IMR-90 (cell line): ENCODE data around the gene DCST2. TPM values are rescaled to one million over a fixed set of nuclear protein-coding genes. Genes with fewer than 3 reads are reported as not detected.

Experiments used
- ATAC-seq: fragments of 200-7000 bp; cut with Tn5 transposase; 2 replicates; pipeline ENCODE4 v1.9.1; 2020; ENCODE audit warnings: low read depth, mild to moderate bottlenecking, moderate library complexity
- BruUV-seq: library from RNA; stranded (reverse); fragments of 400-500 nt; replicated peaks from 2 replicates; lab custom pipeline; 2021; lab: Mats Ljungman, UMichigan
- CTCF ChIA-PET: fragments of 300-600 bp; formaldehyde crosslinking; extraction: SDS; loops from one replicate; lab custom pipeline; 2021; ENCODE audit warnings: antibody characterized with exemption; lab: Yijun Ruan, JAX
- POLR2A ChIA-PET: fragments of 300-600 bp; sonication (Branson Sonifier 250); formaldehyde crosslinking; loops from one replicate; lab custom pipeline; 2022; ENCODE audit warnings: antibody characterized with exemption; ENCODE audit not compliant: unreplicated experiment; lab: Charles Lee
- DNase-seq: peaks from one replicate; pipeline ENCODE4 v3.0.0; 2013
- H2AFZ ChIP-seq: replicated peaks from 2 replicates; pipeline ENCODE3; 2013; ENCODE audit warnings: low read length, mild to moderate bottlenecking; ENCODE audit not compliant: poor library complexity
- H2AK5ac ChIP-seq: 2 replicates; pipeline ENCODE4 v1.6.1; 2013; ENCODE audit warnings: low read depth, low read length, inconsistent platforms
- H2AK9ac ChIP-seq: replicated peaks from 2 replicates; pipeline ENCODE3; 2013; ENCODE audit warnings: mild to moderate bottlenecking, low read depth, low read length, moderate library complexity; ENCODE audit not compliant: poor library complexity
- H2BK120ac ChIP-seq: 2 replicates; pipeline ENCODE4 v1.6.1; 2013; ENCODE audit warnings: low read depth, low read length, inconsistent platforms
- H2BK15ac ChIP-seq: 3 replicates; pipeline ENCODE4 v1.6.1; 2013; ENCODE audit warnings: low read depth, low read length, inconsistent platforms
- H2BK20ac ChIP-seq: 2 replicates; pipeline ENCODE4 v1.6.1; 2013; ENCODE audit warnings: low read depth, mild to moderate bottlenecking, inconsistent platforms, low read length, moderate library complexity
- H2BK5ac ChIP-seq: 2 replicates; pipeline ENCODE4 v1.6.1; 2013; ENCODE audit warnings: mild to moderate bottlenecking, low read depth, low read length, inconsistent platforms; ENCODE audit not compliant: poor library complexity, severe bottlenecking
- H3K14ac ChIP-seq: replicated peaks from 2 replicates; pipeline ENCODE4 v1.6.1; 2013; ENCODE audit warnings: low read depth, low read length, inconsistent platforms
- H3K18ac ChIP-seq: 2 replicates; pipeline ENCODE4 v1.6.1; 2013; ENCODE audit warnings: low read depth, low read length, control low read depth
- H3K23ac ChIP-seq: 2 replicates; pipeline ENCODE4 v1.6.1; 2013; ENCODE audit warnings: low read depth, low read length, inconsistent platforms
- H3K27ac ChIP-seq: 2 replicates; pipeline ENCODE4 v1.5.1; 2013; ENCODE audit warnings: mild to moderate bottlenecking, control low read depth, low read length; ENCODE audit not compliant: insufficient read depth
- H3K27me3 ChIP-seq: 2 replicates; pipeline ENCODE4 v1.6.1; 2013; ENCODE audit warnings: low read length; ENCODE audit not compliant: control insufficient read depth, insufficient read depth
- H3K36me3 ChIP-seq: 2 replicates; pipeline ENCODE4 v1.6.1; 2013; ENCODE audit warnings: low read length, mixed read lengths; ENCODE audit not compliant: control insufficient read depth, insufficient read depth
- H3K4ac ChIP-seq: 2 replicates; pipeline ENCODE4 v1.6.1; 2013; ENCODE audit warnings: low read depth, low read length, inconsistent platforms
- H3K4me1 ChIP-seq: 2 replicates; pipeline ENCODE4 v1.6.1; 2013; ENCODE audit warnings: low read length, mixed read lengths; ENCODE audit not compliant: control insufficient read depth, insufficient read depth
- H3K4me2 ChIP-seq: 2 replicates; pipeline ENCODE4 v1.6.1; 2013; ENCODE audit warnings: low read depth, mild to moderate bottlenecking, control low read depth, low read length, moderate library complexity
- H3K4me3 ChIP-seq: 2 replicates; pipeline ENCODE4 v1.5.1; 2013; ENCODE audit warnings: low read depth, mild to moderate bottlenecking, control low read depth, low read length, moderate library complexity; ENCODE audit not compliant: insufficient read depth
- H3K56ac ChIP-seq: 2 replicates; pipeline ENCODE4 v1.6.1; 2013; ENCODE audit warnings: low read length, inconsistent platforms; ENCODE audit not compliant: insufficient read depth; ENCODE audit errors: extremely low read depth
- H3K79me1 ChIP-seq, 2 experiments: 2 replicates each; pipeline ENCODE4 v1.6.1; 2013; ENCODE audit warnings: low read length in 2 of 2, inconsistent platforms in 1 of 2, low read depth in 1 of 2
- H3K9ac ChIP-seq: 2 replicates; pipeline ENCODE4 v1.6.1; 2013; ENCODE audit warnings: low read depth, low read length, control low read depth
- H3K9me1 ChIP-seq: 2 replicates; pipeline ENCODE4 v1.6.1; 2013; ENCODE audit warnings: low read length, inconsistent platforms; ENCODE audit not compliant: insufficient read depth
- H3K9me3 ChIP-seq: 2 replicates; pipeline ENCODE4 v1.6.1; 2013; ENCODE audit warnings: low read length; ENCODE audit not compliant: control insufficient read depth, insufficient read depth
- H4K20me1 ChIP-seq: 2 replicates; pipeline ENCODE4 v1.6.1; 2013; ENCODE audit warnings: low read length, inconsistent platforms; ENCODE audit not compliant: insufficient read depth
- H4K5ac ChIP-seq: 2 replicates; pipeline ENCODE4 v1.6.1; 2013; ENCODE audit warnings: mild to moderate bottlenecking, low read depth, low read length, control low read depth
- H4K8ac ChIP-seq, 2 experiments: 2 replicates each; pipeline ENCODE4 v1.6.1; 2013; ENCODE audit warnings: low read depth in 2 of 2, low read length in 2 of 2, control low read depth in 1 of 2, inconsistent platforms in 1 of 2
- H4K91ac ChIP-seq: 2 replicates; pipeline ENCODE4 v1.6.1; 2013; ENCODE audit warnings: low read depth, low read length, inconsistent platforms; ENCODE audit not compliant: insufficient read depth
- BHLHE40 ChIP-seq: fragments of 150-350 bp; IDR thresholded peaks from 2 replicates; pipeline ENCODE4 v1.6.1; 2016; ENCODE audit warnings: mild to moderate bottlenecking, low read depth, low read length
- CEBPB ChIP-seq: IDR thresholded peaks from 2 replicates; pipeline ENCODE4 v1.6.1; 2012; ENCODE audit warnings: low read depth, low read length, improper control_type of control experiment
- CHD1 ChIP-seq: IDR thresholded peaks from 2 replicates; pipeline ENCODE4 v1.6.1; 2012; ENCODE audit warnings: low read depth, low read length, improper control_type of control experiment
- ELK1 ChIP-seq: fragments of 150-350 bp; IDR thresholded peaks from 2 replicates; pipeline ENCODE4 v1.6.1; 2016; ENCODE audit warnings: low read depth, mild to moderate bottlenecking, low read length, moderate library complexity, borderline replicate concordance
- FOS ChIP-seq: fragments of 150-350 bp; IDR thresholded peaks from 2 replicates; pipeline ENCODE4 v1.6.1; 2016; ENCODE audit warnings: low read depth, low read length
- MAFK ChIP-seq: IDR thresholded peaks from 2 replicates; pipeline ENCODE4 v1.6.1; 2012; ENCODE audit warnings: low read depth, low read length, improper control_type of control experiment
- MAZ ChIP-seq: IDR thresholded peaks from 2 replicates; pipeline ENCODE4 v1.6.1; 2012; ENCODE audit warnings: low read depth, mild to moderate bottlenecking, low read length, improper control_type of control experiment, moderate library complexity, borderline replicate concordance
- MXI1 ChIP-seq: IDR thresholded peaks from 2 replicates; pipeline ENCODE4 v1.6.1; 2012; ENCODE audit warnings: low read depth, mild to moderate bottlenecking, low read length, moderate library complexity, borderline replicate concordance
- POLR2A ChIP-seq: IDR thresholded peaks from 2 replicates; pipeline ENCODE4 v1.6.1; 2012; ENCODE audit warnings: mild to moderate bottlenecking, low read depth, low read length
- RCOR1 ChIP-seq: IDR thresholded peaks from 2 replicates; pipeline ENCODE4 v1.6.1; 2012; ENCODE audit warnings: mild to moderate bottlenecking, low read length, improper control_type of control experiment; ENCODE audit not compliant: insufficient replicate concordance
- RFX5 ChIP-seq: IDR thresholded peaks from 2 replicates; pipeline ENCODE4 v1.8.0; 2012; ENCODE audit warnings: low read depth, mild to moderate bottlenecking, low read length, moderate library complexity
- SMC3 ChIP-seq: fragments of 150-350 bp; IDR thresholded peaks from 2 replicates; pipeline ENCODE4 v1.6.1; 2016; ENCODE audit warnings: low read depth, mild to moderate bottlenecking, antibody characterized with exemption, low read length, moderate library complexity
- USF2 ChIP-seq: fragments of 150-350 bp; IDR thresholded peaks from 2 replicates; pipeline ENCODE4 v1.6.1; 2017; ENCODE audit warnings: mild to moderate bottlenecking, antibody characterized with exemption, low read length, low read depth
- whole genome bisulfite sequencing, 2 experiments: methylation state at CpG; one replicate each; pipeline versions ENCODE4 v1.1.5 to v1.1.7; 2013; ENCODE audit warnings: missing lambda C conversion rate in 2 of 2; ENCODE audit not compliant: insufficient read length in 1 of 2; ENCODE audit errors: extremely low coverage in 2 of 2; 5-methylcytosine and 5-hydroxymethylcytosine counted together
- dilution Hi-C: fragments of 300-500 bp; cut with HindIII; formaldehyde crosslinking; loops from one replicate; pipeline ENCODE4 v1.14.3; 2018; ENCODE audit warnings: low sequenced_read_pairs; ENCODE audit not compliant: unreplicated experiment
- in situ Hi-C: fragments of 300-500 bp; cut with MboI; formaldehyde crosslinking; loops from 3 replicates; pipeline ENCODE4 v1.14.3; 2019; ENCODE audit warnings: low sequenced_read_pairs, inconsistent platforms, mixed read lengths
- intact Hi-C: fragments of 100-400 bp; cut with micrococcal nuclease; formaldehyde crosslinking; loops from 2 replicates; pipeline ENCODE4 v1.10.0; 2022
- polyA plus RNA-seq, 3 experiments: library from polyadenylated mRNA; depleted of rRNA; stranded (reverse); fragments of >200 nt; gene quantifications; 2 replicates each; pipeline ENCODE4 v1.2.3, GENCODE V29; 2012; ENCODE audit warnings: low replicate concordance in 1 of 3
- total RNA-seq: library from RNA; depleted of rRNA; stranded (reverse); fragments of >200 nt; gene quantifications from 2 replicates; pipeline ENCODE4 v1.2.3, GENCODE V29; 2012

DCST2 gene
- total and polyA plus RNA-seq, 2 of the 4 experiments (the other 2 are of a cell fraction) = 0.14 TPM; not detected in 1

GRCh38 chr1:155050560-155051341 is 17.2 kb upstream of the DCST2 start, which contains the start of gene ADAM15:
Gene ADAM15 (plus strand): TSS chr1:155051316. CDS start chr1:155051387, 71 bp downstream.
- Histone ChIP-seq H3K36me3 (peaks cover 2% of the 10 kb centered on the region; the same call in 1 of the 2 replicates), H3K14ac (peak within 1 kb of the TSS; percentile 69; the same call in 1 of the 2 replicates), H3K27ac (peak within 1 kb of the TSS; percentile 43; the same call in 1 of the 2 replicates), H3K9me1 (peaks cover 5% of the 10 kb centered on the region; the same call in 1 of the 2 replicates), H3K4me2 (peak within 1 kb of the TSS; percentile 93), H3K4me3 (peak within 1 kb of the TSS; percentile 75), H2BK15ac (peak within 1 kb of the TSS; percentile 20; the same call in 1 of the 3 replicates), H3K27me3 (no peaks in the 10 kb centered on the region), H2BK5ac (peak within 1 kb of the TSS; percentile 43), H4K8ac (peak within 1 kb of the TSS; percentile 55 to 80; a peak in 3 of 4 replicates), H2BK120ac (peak within 1 kb of the TSS; percentile 20; the same call in 1 of the 2 replicates), H3K4ac (peak within 1 kb of the TSS; percentile 55), H3K9me3 (no peaks in the 10 kb centered on the region), H3K79me1 (peaks cover 0 to 15% of the 10 kb centered on the region in 2 experiments; a peak in 2 of 4 replicates), H3K9ac (peak within 1 kb of the TSS; percentile 62), H4K20me1 (no peaks in the 10 kb centered on the region; the same call in 1 of the 2 replicates), H3K56ac (peak within 1 kb of the TSS; percentile 35; the same call in 1 of the 2 replicates), H3K4me1 (peaks cover 8% of the 10 kb centered on the region), H2AK9ac (peak within 1 kb of the TSS; percentile 96), H4K5ac (no peak within 1 kb of the TSS; the same call in 1 of the 2 replicates), H3K18ac (0 out of 2 replicates have a peak within 1 kb of the TSS, but pooled peaks have one; percentile 6), H4K91ac (peak within 1 kb of the TSS; percentile 60), H2AK5ac (peak within 1 kb of the TSS; percentile 33), H2BK20ac (no peak within 1 kb of the TSS), H3K23ac (peak within 1 kb of the TSS; percentile 76), H2AFZ (peak within 1 kb of the TSS; percentile 99)
- 2% methylated on average over 44 of the region's 99 CpGs; no CpG with 5 or more reads in 1 of the 2 experiments for WGBS, 2 experiments
- peak; percentile 85 for ATAC-seq
- intact Hi-C loops = loop anchor here (5.0 kb wide), 1 partner anchor 48 kb away; the partner anchor contains the start of gene ZBTB7B
- DNase-seq = peak; percentile 53
- no TSS peak for BruUV-seq
- POLR2A ChIA-PET = interaction anchor here (0.6 kb wide), 4 partner anchors 41 to 727 kb away, joined by 3 to 7 read pairs (median 3); partner anchors contain the start of gene SHC1
- in situ Hi-C loops = loop anchor here (10.0 kb wide), 1 partner anchor 96 kb away; the partner anchor contains the start of gene PBXIP1
- dilution Hi-C loops = no loop called here
- CTCF ChIA-PET = interaction anchor here (1.0 to 1.3 kb wide), 4 partner anchors 10 to 34 kb away, joined by 3 to 7 read pairs (median 3); no protein-coding TSS in a partner anchor
- TF ChIP-seq MXI1 (peak; percentile 34; the same call in 1 of the 2 replicates), MAZ (peak; percentile 29; the same call in 1 of the 2 replicates), MAFK (no peak), CEBPB (no peak), RCOR1 (no peak), RFX5 (no peak), BHLHE40 (peak; percentile 46; the same call in 1 of the 2 replicates), FOS (no peak), POLR2A (no peak), CHD1 (no peak), ELK1 (no peak), SMC3 (peak; percentile 60), USF2 (no peak)
